H9 (cell line): ENCODE measurements around the gene PRKAG2. TPM values are rescaled to one million over a fixed set of nuclear protein-coding genes. Genes with fewer than 3 reads are reported as not detected.

ENCODE experiments used
- DNase-seq: peaks from one replicate; pipeline ENCODE4 v3.0.0-alpha.2; 2017
- H2AFZ ChIP-seq: one replicate; pipeline ENCODE4 v1.6.1; 2013; ENCODE audit warnings: mild to moderate bottlenecking, low read length, control low read depth, moderate library complexity
- H2AK5ac ChIP-seq: 2 replicates; pipeline ENCODE4 v1.6.1; 2013; ENCODE audit warnings: low read length, control low read depth, mixed read lengths; ENCODE audit not compliant: insufficient read length
- H2BK120ac ChIP-seq: one replicate; pipeline ENCODE4 v1.6.1; 2013; ENCODE audit warnings: low read depth, mild to moderate bottlenecking, low read length, control low read depth, inconsistent platforms; ENCODE audit not compliant: poor library complexity, severe bottlenecking
- H2BK12ac ChIP-seq: 2 replicates; pipeline ENCODE4 v1.6.1; 2013; ENCODE audit warnings: low read length, control low read depth, mixed read lengths, low read depth; ENCODE audit not compliant: insufficient read length
- H2BK15ac ChIP-seq: 2 replicates; pipeline ENCODE4 v1.6.1; 2013; ENCODE audit warnings: low read depth, low read length, control low read depth
- H2BK20ac ChIP-seq: one replicate; pipeline ENCODE4 v1.6.1; 2013; ENCODE audit warnings: low read depth, mild to moderate bottlenecking, low read length, control low read depth, inconsistent platforms; ENCODE audit not compliant: poor library complexity, severe bottlenecking
- H2BK5ac ChIP-seq: 2 replicates; pipeline ENCODE4 v1.6.1; 2013; ENCODE audit warnings: low read length, control low read depth, mixed read lengths; ENCODE audit not compliant: insufficient read length
- H3K14ac ChIP-seq: 2 replicates; pipeline ENCODE4 v1.6.1; 2013; ENCODE audit warnings: low read length, control low read depth; ENCODE audit not compliant: insufficient read depth
- H3K18ac ChIP-seq: 2 replicates; pipeline ENCODE4 v1.6.1; 2013; ENCODE audit warnings: low read depth, mild to moderate bottlenecking, mixed read lengths, low read length, control low read depth; ENCODE audit not compliant: insufficient read length
- H3K23ac ChIP-seq: 2 replicates; pipeline ENCODE4 v1.6.1; 2013; ENCODE audit warnings: low read length, control low read depth, mixed read lengths, low read depth; ENCODE audit not compliant: insufficient read length
- H3K23me2 ChIP-seq: 2 replicates; pipeline ENCODE4 v1.6.1; 2013; ENCODE audit warnings: low read depth, mild to moderate bottlenecking, mixed read lengths, low read length, control low read depth; ENCODE audit not compliant: insufficient read length, poor library complexity, severe bottlenecking
- H3K27ac ChIP-seq: 2 replicates; pipeline ENCODE4 v1.5.1; 2013; ENCODE audit warnings: low read length, control low read depth, mixed read lengths, low read depth; ENCODE audit not compliant: insufficient read length
- H3K27me3 ChIP-seq: 2 replicates; pipeline ENCODE4 v1.6.1; 2013; ENCODE audit warnings: low read length, control low read depth, inconsistent platforms; ENCODE audit not compliant: insufficient read depth
- H3K4ac ChIP-seq: 2 replicates; pipeline ENCODE4 v1.6.1; 2013; ENCODE audit warnings: low read depth, mild to moderate bottlenecking, control low read depth, inconsistent platforms, low read length, moderate library complexity
- H3K4me1 ChIP-seq: 2 replicates; pipeline ENCODE4 v1.6.1; 2013; ENCODE audit warnings: low read length, control low read depth, inconsistent platforms; ENCODE audit not compliant: insufficient read depth
- H3K4me2 ChIP-seq: 2 replicates; pipeline ENCODE4 v1.6.1; 2013; ENCODE audit warnings: low read length, control low read depth, mixed read lengths; ENCODE audit not compliant: insufficient read length, insufficient read depth
- H3K56ac ChIP-seq: 2 replicates; pipeline ENCODE4 v1.6.1; 2013; ENCODE audit warnings: low read depth, mild to moderate bottlenecking, mixed read lengths, low read length, control low read depth; ENCODE audit not compliant: insufficient read length
- H3K79me1 ChIP-seq: 2 replicates; pipeline ENCODE4 v1.6.1; 2013; ENCODE audit warnings: low read depth, mild to moderate bottlenecking, moderate library complexity, low read length, control low read depth, inconsistent platforms; ENCODE audit not compliant: insufficient read depth, poor library complexity, severe bottlenecking
- H3K79me2 ChIP-seq: 2 replicates; pipeline ENCODE4 v1.6.1; 2013; ENCODE audit warnings: low read length, control low read depth, inconsistent platforms; ENCODE audit not compliant: insufficient read depth
- H3K9ac ChIP-seq: 2 replicates; pipeline ENCODE4 v1.6.1; 2013; ENCODE audit warnings: low read length, control low read depth, mixed read lengths; ENCODE audit not compliant: insufficient read length; ENCODE audit errors: extremely low read depth
- H3K9me3 ChIP-seq: one replicate; pipeline ENCODE4 v1.6.1; 2013; ENCODE audit warnings: low read depth, low read length, inconsistent platforms; ENCODE audit not compliant: control insufficient read depth
- H3T11ph ChIP-seq: one replicate; pipeline ENCODE4 v1.6.1; 2013; ENCODE audit warnings: mild to moderate bottlenecking, low read length, control low read depth, inconsistent platforms
- H4K20me1 ChIP-seq: one replicate; pipeline ENCODE4 v1.6.1; 2013; ENCODE audit not compliant: control insufficient read depth, insufficient read length, insufficient read depth
- H4K5ac ChIP-seq: 2 replicates; pipeline ENCODE4 v1.6.1; 2013; ENCODE audit warnings: low read depth, mild to moderate bottlenecking, mixed read lengths, low read length, control low read depth; ENCODE audit not compliant: insufficient read length
- H4K8ac ChIP-seq: replicated peaks from 2 replicates; pipeline ENCODE4 v1.6.1; 2013; ENCODE audit warnings: low read length, control low read depth, mixed read lengths, low read depth; ENCODE audit not compliant: insufficient read length
- H4K91ac ChIP-seq: 2 replicates; pipeline ENCODE4 v1.6.1; 2013; ENCODE audit warnings: low read depth, mild to moderate bottlenecking, moderate library complexity, mixed read lengths, low read length, control low read depth; ENCODE audit not compliant: insufficient read length
- H3K27ac Mint-ChIP-seq, 3 experiments: 2 replicates in 2 of 3; 3 replicates in 1 of 3; pipeline ENCODE4 v1.8.0; 2020 to 2021; ENCODE audit warnings: mixed read lengths in 3 of 3, mild to moderate bottlenecking in 1 of 3, moderate library complexity in 1 of 3
- H3K27me3 Mint-ChIP-seq: 2 replicates; pipeline ENCODE4 v1.8.0; 2021; ENCODE audit warnings: low read depth, mild to moderate bottlenecking, moderate library complexity, mixed read lengths
- H3K36me3 Mint-ChIP-seq, 3 experiments: 2 replicates in 2 of 3; 3 replicates in 1 of 3; pipeline ENCODE4 v1.8.0; 2020 to 2021; ENCODE audit warnings: low read depth in 3 of 3, mixed read lengths in 3 of 3; ENCODE audit not compliant: insufficient read depth in 1 of 3
- H3K4me1 Mint-ChIP-seq, 2 experiments: 2 replicates each; pipeline ENCODE4 v1.8.0; 2020; ENCODE audit warnings: mixed read lengths in 2 of 2
- H3K4me3 Mint-ChIP-seq, 2 experiments: 2 replicates in 1 of 2; 3 replicates in 1 of 2; pipeline ENCODE4 v1.8.0; 2020 to 2021; ENCODE audit warnings: mild to moderate bottlenecking in 2 of 2, mixed read lengths in 2 of 2, moderate library complexity in 1 of 2
- H3K9me3 Mint-ChIP-seq, 2 experiments: 2 replicates in 1 of 2; 3 replicates in 1 of 2; pipeline ENCODE4 v1.8.0; 2020; ENCODE audit warnings: mild to moderate bottlenecking in 2 of 2, mixed read lengths in 2 of 2, moderate library complexity in 1 of 2
- CTCF ChIP-seq: fragments of 200-600 bp; sonication (generic); conservative IDR thresholded peaks from 3 replicates; pipeline ENCODE4 v1.8.0; 2021; ENCODE audit warnings: antibody characterized with exemption, mild to moderate bottlenecking
- WGBS: extraction: QIAGEN DNeasy Blood & Tissue Kit; methylation state at CpG from one replicate; pipeline ENCODE4 v1.1.7; 2013; ENCODE audit warnings: missing lambda C conversion rate, low lambda C conversion rate, mixed read lengths; ENCODE audit not compliant: insufficient read length; ENCODE audit errors: extremely low coverage; 5-methylcytosine and 5-hydroxymethylcytosine counted together
- total RNA-seq: library from RNA; stranded (reverse); gene quantifications from 2 replicates; pipeline ENCODE4 v1.2.1, GENCODE V29; 2021

Gene PRKAG2
- total RNA-seq, 1 experiment from 2014 or later: 11.8 TPM

GRCh38 chr7:151871189-151871735 is 5.7 kb downstream of the PRKAG2 start:
- Histone ChIP-seq H2AK5ac (no peak overlapping the region), H2BK15ac (no peak overlapping the region), H3K4me1 (peaks cover 2% of the 10 kb centered on the region; the same call in 1 of the 2 replicates), H3K79me1 (no peaks in the 10 kb centered on the region), H2BK12ac (no peak overlapping the region), H4K91ac (no peak overlapping the region), H2BK5ac (no peak overlapping the region), H2AFZ (no peak overlapping the region), H3K23ac (no peak overlapping the region), H3K14ac (no peak overlapping the region), H3K27ac (no peak overlapping the region), H3K4me2 (no peak overlapping the region), H3K56ac (no peak overlapping the region), H3K18ac (no peak overlapping the region), H4K8ac (no peak overlapping the region), H3K27me3 (no peaks in the 10 kb centered on the region), H3K9me3 (no peaks in the 10 kb centered on the region), H3K9ac (no peak overlapping the region), H3T11ph (no peak overlapping the region), H3K4ac (no peak overlapping the region), H4K5ac (no peak overlapping the region), H2BK120ac (no peak overlapping the region), H3K79me2 (no peaks in the 10 kb centered on the region), H4K20me1 (no peaks in the 10 kb centered on the region), H2BK20ac (no peak overlapping the region), H3K23me2 (peaks cover 9% of the 10 kb centered on the region)
- Mint-ChIP-seq H3K9me3 (no peaks in the 10 kb centered on the region), H3K27me3 (peaks cover 38% of the 10 kb centered on the region), H3K4me3 (no peak overlapping the region; a peak in 1 of 5 replicates), H3K27ac (no peak overlapping the region), H3K36me3 (no peaks in the 10 kb centered on the region), H3K4me1 (peaks cover 23 to 29% of the 10 kb centered on the region in 2 experiments)
- DNase-seq: no peak
- no CpG with 5 or more reads among the region's 13 CpGs for WGBS
- TF ChIP-seq CTCF: no peak
